Measurements from ENCODE around the gene ITGB1. TPM values are rescaled to one million over a fixed set of nuclear protein-coding genes. Genes with fewer than 3 reads are reported as not detected.
A peak's percentile ranks its signal among the peaks of the same experiment; 100 is the strongest.

ITGB1 gene
- total and polyA plus RNA-seq, 9 of the 15 experiments (the other 6 are each of a cell fraction or from before 2014, with no cell fraction given), result 40.2 to 194 (median 155) TPM

- DNase-seq (ENCODE audit: extremely low read depth in 1 of 4, low spot score in 3 of 4), result peak in 1 of 4 experiments; percentile 46
- no peaks in the 10 kb centered on the region for H3K27me3 ChIP-seq (ENCODE audit: control insufficient read depth in 2 of 2, insufficient read depth in 2 of 2, low read length in 2 of 2)
- no peak overlapping the region for H2AFZ ChIP-seq (ENCODE audit: low read depth, low read length)
- no TSS peak for BruUV-seq (replicated peaks)
- FAIRE-seq, result peak; percentile 64
- POLR2A ChIA-PET, result interaction anchor here (1.1 kb wide), 1 partner anchor 18 kb away, joined by 3 read pairs; no protein-coding TSS in a partner anchor
- 10% methylated on average over 2 of the region's 2 CpGs for WGBS (ENCODE audit: insufficient coverage, low coverage, missing lambda C conversion rate)
- H3K4me1 ChIP-seq (replicated peaks in 1 of 2; ENCODE audit: control insufficient read depth in 2 of 2, insufficient read depth in 2 of 2, low read length in 2 of 2), result peaks cover 0 to 22% of the 10 kb centered on the region in 2 experiments; a peak in 3 of 5 replicates
- intact Hi-C loops (cut with micrococcal nuclease) (loop anchor here (5.0 kb wide), 1 partner anchor 35 kb away; the partner anchor contains the start of gene ITGB1), in situ Hi-C loops (cut with MboI) (no loop called here)
- H3K9me3 ChIP-seq (replicated peaks; ENCODE audit: control insufficient read depth, insufficient read depth, low read depth, low read length), result peaks cover 6% of the 10 kb centered on the region; the same call in 1 of the 2 replicates
- CTCF ChIA-PET (ENCODE audit: low intra/inter-chr PET ratio), result no interaction called here
- peak overlapping the region; percentile 30; the same call in 2 of the 3 replicates for H3K27ac ChIP-seq (ENCODE audit: extremely low read depth, low read depth, low read length)
- H3K4me3 ChIP-seq, result no peak overlapping the region
- ATAC-seq, result no peak; the same call in 1 of the 3 replicates
- peak overlapping the region in 1 of 2 experiments; percentile 41; a peak in 1 of 4 replicates for H3K9ac ChIP-seq (ENCODE audit: insufficient read depth in 1 of 2, low read depth in 2 of 2, low read length in 2 of 2)
- no peaks in the 10 kb centered on the region for H3K9me1 ChIP-seq (ENCODE audit: control insufficient read depth, insufficient read depth, low read length)
- no peaks in the 10 kb centered on the region for H4K20me1 ChIP-seq (replicated peaks; ENCODE audit: control insufficient read depth, insufficient read depth, low read length)
- no peak overlapping the region; the same call in 1 of the 2 replicates for H3K4me2 ChIP-seq (ENCODE audit: insufficient read depth, low read length)
- peaks cover 9% of the 10 kb centered on the region; the same call in 2 of the 3 replicates for H3K79me2 ChIP-seq (ENCODE audit: control insufficient read depth, insufficient read depth, low read length)
- H3K36me3 ChIP-seq (ENCODE audit: control insufficient read depth, insufficient read depth, low read length), result peaks cover 87% of the 10 kb centered on the region
- TF ChIP-seq ZNF644 (tag; IDR thresholded peaks at IDR 0.05; ENCODE audit: low read depth), result no peak
- no peak for TF ChIP-seq ZNF589 (CRISPR knock-in tag; IDR thresholded peaks at IDR 0.05; ENCODE audit: low read depth)
- TF ChIP-seq DPF2 (IDR thresholded peaks at IDR 0.05), result peak; percentile 64
- no peak for TF ChIP-seq CBX3 (IDR thresholded peaks at IDR 0.05; ENCODE audit: borderline replicate concordance in 1 of 2, low read length in 2 of 2)
- TF ChIP-seq, protein P1, sequence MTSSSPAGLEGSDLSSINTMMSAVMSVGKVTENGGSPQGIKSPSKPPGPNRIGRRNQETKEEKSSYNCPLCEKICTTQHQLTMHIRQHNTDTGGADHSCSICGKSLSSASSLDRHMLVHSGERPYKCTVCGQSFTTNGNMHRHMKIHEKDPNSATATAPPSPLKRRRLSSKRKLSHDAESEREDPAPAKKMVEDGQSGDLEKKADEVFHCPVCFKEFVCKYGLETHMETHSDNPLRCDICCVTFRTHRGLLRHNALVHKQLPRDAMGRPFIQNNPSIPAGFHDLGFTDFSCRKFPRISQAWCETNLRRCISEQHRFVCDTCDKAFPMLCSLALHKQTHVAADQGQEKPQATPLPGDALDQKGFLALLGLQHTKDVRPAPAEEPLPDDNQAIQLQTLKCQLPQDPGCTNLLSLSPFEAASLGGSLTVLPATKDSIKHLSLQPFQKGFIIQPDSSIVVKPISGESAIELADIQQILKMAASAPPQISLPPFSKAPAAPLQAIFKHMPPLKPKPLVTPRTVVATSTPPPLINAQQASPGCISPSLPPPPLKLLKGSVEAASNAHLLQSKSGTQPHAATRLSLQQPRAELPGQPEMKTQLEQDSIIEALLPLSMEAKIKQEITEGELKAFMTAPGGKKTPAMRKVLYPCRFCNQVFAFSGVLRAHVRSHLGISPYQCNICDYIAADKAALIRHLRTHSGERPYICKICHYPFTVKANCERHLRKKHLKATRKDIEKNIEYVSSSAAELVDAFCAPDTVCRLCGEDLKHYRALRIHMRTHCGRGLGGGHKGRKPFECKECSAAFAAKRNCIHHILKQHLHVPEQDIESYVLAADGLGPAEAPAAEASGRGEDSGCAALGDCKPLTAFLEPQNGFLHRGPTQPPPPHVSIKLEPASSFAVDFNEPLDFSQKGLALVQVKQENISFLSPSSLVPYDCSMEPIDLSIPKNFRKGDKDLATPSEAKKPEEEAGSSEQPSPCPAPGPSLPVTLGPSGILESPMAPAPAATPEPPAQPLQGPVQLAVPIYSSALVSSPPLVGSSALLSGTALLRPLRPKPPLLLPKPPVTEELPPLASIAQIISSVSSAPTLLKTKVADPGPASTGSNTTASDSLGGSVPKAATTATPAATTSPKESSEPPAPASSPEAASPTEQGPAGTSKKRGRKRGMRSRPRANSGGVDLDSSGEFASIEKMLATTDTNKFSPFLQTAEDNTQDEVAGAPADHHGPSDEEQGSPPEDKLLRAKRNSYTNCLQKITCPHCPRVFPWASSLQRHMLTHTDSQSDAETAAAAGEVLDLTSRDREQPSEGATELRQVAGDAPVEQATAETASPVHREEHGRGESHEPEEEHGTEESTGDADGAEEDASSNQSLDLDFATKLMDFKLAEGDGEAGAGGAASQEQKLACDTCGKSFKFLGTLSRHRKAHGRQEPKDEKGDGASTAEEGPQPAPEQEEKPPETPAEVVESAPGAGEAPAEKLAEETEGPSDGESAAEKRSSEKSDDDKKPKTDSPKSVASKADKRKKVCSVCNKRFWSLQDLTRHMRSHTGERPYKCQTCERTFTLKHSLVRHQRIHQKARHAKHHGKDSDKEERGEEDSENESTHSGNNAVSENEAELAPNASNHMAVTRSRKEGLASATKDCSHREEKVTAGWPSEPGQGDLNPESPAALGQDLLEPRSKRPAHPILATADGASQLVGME (CRISPR knock-in tag; IDR thresholded peaks at IDR 0.05), result no peak
- no peak for TF ChIP-seq NFXL1 (CRISPR knock-in tag; IDR thresholded peaks at IDR 0.05)
- TF ChIP-seq, protein P2, sequence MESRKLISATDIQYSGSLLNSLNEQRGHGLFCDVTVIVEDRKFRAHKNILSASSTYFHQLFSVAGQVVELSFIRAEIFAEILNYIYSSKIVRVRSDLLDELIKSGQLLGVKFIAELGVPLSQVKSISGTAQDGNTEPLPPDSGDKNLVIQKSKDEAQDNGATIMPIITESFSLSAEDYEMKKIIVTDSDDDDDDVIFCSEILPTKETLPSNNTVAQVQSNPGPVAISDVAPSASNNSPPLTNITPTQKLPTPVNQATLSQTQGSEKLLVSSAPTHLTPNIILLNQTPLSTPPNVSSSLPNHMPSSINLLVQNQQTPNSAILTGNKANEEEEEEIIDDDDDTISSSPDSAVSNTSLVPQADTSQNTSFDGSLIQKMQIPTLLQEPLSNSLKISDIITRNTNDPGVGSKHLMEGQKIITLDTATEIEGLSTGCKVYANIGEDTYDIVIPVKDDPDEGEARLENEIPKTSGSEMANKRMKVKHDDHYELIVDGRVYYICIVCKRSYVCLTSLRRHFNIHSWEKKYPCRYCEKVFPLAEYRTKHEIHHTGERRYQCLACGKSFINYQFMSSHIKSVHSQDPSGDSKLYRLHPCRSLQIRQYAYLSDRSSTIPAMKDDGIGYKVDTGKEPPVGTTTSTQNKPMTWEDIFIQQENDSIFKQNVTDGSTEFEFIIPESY (CRISPR knock-in tag; IDR thresholded peaks at IDR 0.05), result no peak
- TF ChIP-seq L3MBTL2 (IDR thresholded peaks at IDR 0.05), result no peak
- peak; percentile 70 for TF ChIP-seq TAL1 (IDR thresholded peaks at IDR 0.05)
- TF ChIP-seq CBFA2T3 (IDR thresholded peaks at IDR 0.05), result peak; percentile 64
- no peak for TF ChIP-seq ATF6 (CRISPR knock-in tag; IDR thresholded peaks at IDR 0.05)
- no peak for TF ChIP-seq KDM2B (CRISPR knock-in tag; IDR thresholded peaks at IDR 0.05)
- TF ChIP-seq RUNX1 (IDR thresholded peaks at IDR 0.05; ENCODE audit: low read depth), result no peak
- TF ChIP-seq NCOR1 (IDR thresholded peaks at IDR 0.05), result 0 out of 2 replicates have a peak, but pooled peaks have one; percentile 17
- TF ChIP-seq HMG20B (CRISPR knock-in tag; IDR thresholded peaks at IDR 0.05), result no peak
Measured at GRCh38 chr10:32922170-32922569, 35.9 kb downstream of the ITGB1 start.
